ENCODE results near the gene CACNG6.

CACNG6 gene

DNA sequence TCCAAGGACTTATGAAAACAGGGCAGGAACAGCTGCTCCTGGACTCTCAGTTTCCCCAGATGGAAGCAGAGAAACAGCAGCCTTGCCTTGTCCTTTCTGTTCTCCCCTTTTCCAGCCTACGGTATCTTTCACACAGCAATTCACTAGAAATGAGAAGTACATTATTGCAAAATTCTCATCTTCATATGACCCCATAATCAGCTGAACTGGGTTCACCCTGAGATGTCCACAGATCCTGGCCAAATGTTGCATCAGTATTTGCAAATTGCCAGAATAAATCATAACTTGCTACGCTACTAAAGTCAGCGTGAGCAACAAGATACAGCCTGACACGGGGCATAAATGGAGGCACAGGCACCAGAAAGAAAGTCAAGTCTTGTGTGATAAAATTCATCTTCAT lies 56.2 kb downstream of the CACNG6 start:
- DNase-seq = peak; percentile 58 to 95 (median 86)
